CD14-positive monocyte (primary cell): ENCODE data around the gene TTC9B. TPM values are rescaled to one million over a fixed set of nuclear protein-coding genes. Genes with fewer than 3 reads are reported as not detected.

Experiments
- DNase-seq, 3 donors: peaks; one replicate each; pipeline ENCODE4 v3.0.0-alpha.2; 2011 to 2022
- H2AFZ ChIP-seq: 2 replicates; pipeline ENCODE4 v1.6.0; 2012; ENCODE audit warnings: mild to moderate bottlenecking, low read depth, low read length, inconsistent platforms; ENCODE audit not compliant: insufficient read depth, poor library complexity, severe bottlenecking
- H3K27ac ChIP-seq, 2 donors: 1 replicate in 1 of 2; 2 replicates in 1 of 2; pipeline ENCODE4 v1.5.1; 2012 to 2013; ENCODE audit warnings: low read length in 2 of 2, control low read depth in 1 of 2, inconsistent platforms in 1 of 2, low read depth in 1 of 2, mild to moderate bottlenecking in 1 of 2
- H3K27me3 ChIP-seq, 2 donors: one replicate each; pipeline versions ENCODE4 v1.6.0 to v1.6.1; 2011 to 2013; ENCODE audit warnings: low read length in 2 of 2; ENCODE audit not compliant: control insufficient read depth in 2 of 2, insufficient read depth in 2 of 2
- H3K36me3 ChIP-seq, 2 donors: replicated peaks in 1 of 2; 1 replicate in 1 of 2; 2 replicates in 1 of 2; pipeline versions ENCODE4 v1.5.1 to v1.6.1; 2012 to 2013; ENCODE audit warnings: low read length in 2 of 2, control low read depth in 1 of 2, inconsistent platforms in 1 of 2, mild to moderate bottlenecking in 1 of 2; ENCODE audit not compliant: insufficient read depth in 2 of 2, control insufficient read depth in 1 of 2
- H3K4me1 ChIP-seq, 2 donors: 1 replicate in 1 of 2; 2 replicates in 1 of 2; pipeline versions ENCODE4 v1.5.1 to v1.6.1; 2012 to 2013; ENCODE audit warnings: low read length in 2 of 2, control low read depth in 1 of 2, inconsistent platforms in 1 of 2, mild to moderate bottlenecking in 1 of 2, moderate library complexity in 1 of 2; ENCODE audit not compliant: insufficient read depth in 2 of 2, control insufficient read depth in 1 of 2
- H3K4me2 ChIP-seq: replicated peaks from 2 replicates; pipeline ENCODE3; 2012; ENCODE audit warnings: low read length, moderate library complexity, mild to moderate bottlenecking; ENCODE audit not compliant: poor library complexity, severe bottlenecking; ENCODE audit errors: extremely low read depth
- H3K4me3 ChIP-seq, 3 experiments: fragments of 200-600 bp in 1 of 3; sonication (generic) in 1 of 3; replicated peaks in 1 of 3; 1 replicate in 2 of 3; 2 replicates in 1 of 3; pipeline ENCODE4 v1.5.1; 2011 to 2013; ENCODE audit warnings: low read length in 3 of 3, mild to moderate bottlenecking in 3 of 3, control low read depth in 2 of 3, low read depth in 2 of 3, inconsistent platforms in 1 of 3, moderate library complexity in 1 of 3
- H3K79me2 ChIP-seq: 2 replicates; pipeline ENCODE4 v1.6.0; 2012; ENCODE audit warnings: mild to moderate bottlenecking, control low read depth, inconsistent platforms, low read length, moderate library complexity; ENCODE audit not compliant: insufficient read depth
- H3K9ac ChIP-seq: 2 replicates; pipeline ENCODE4 v1.6.0; 2017; ENCODE audit warnings: low read length, mild to moderate bottlenecking; ENCODE audit not compliant: insufficient read depth, poor library complexity, severe bottlenecking
- H3K9me3 ChIP-seq, 2 donors: replicated peaks in 1 of 2; 1 replicate in 1 of 2; 2 replicates in 1 of 2; pipeline versions ENCODE4 v1.5.1 to v1.6.1; 2012 to 2013; ENCODE audit warnings: low read length in 2 of 2, control low read depth in 1 of 2; ENCODE audit not compliant: control insufficient read depth in 1 of 2, insufficient read depth in 1 of 2
- H4K20me1 ChIP-seq: 2 replicates; pipeline ENCODE4 v1.6.0; 2012; ENCODE audit warnings: mild to moderate bottlenecking, low read length, control low read depth, moderate library complexity; ENCODE audit not compliant: insufficient read depth
- H3K27ac Mint-ChIP-seq, 7 donors: one replicate each; pipeline ENCODE4 v1.8.0; 2020; ENCODE audit warnings: mild to moderate bottlenecking in 7 of 7, mixed read lengths in 7 of 7, moderate library complexity in 6 of 7, inconsistent platforms in 2 of 7
- H3K27me3 Mint-ChIP-seq, 3 donors: one replicate each; pipeline ENCODE4 v1.8.0; 2021 to 2022; ENCODE audit warnings: low read depth in 3 of 3, mild to moderate bottlenecking in 3 of 3, mixed read lengths in 3 of 3, moderate library complexity in 3 of 3, inconsistent platforms in 1 of 3
- H3K36me3 Mint-ChIP-seq, 2 donors: one replicate each; pipeline ENCODE4 v1.8.0; 2020; ENCODE audit warnings: mixed read lengths in 2 of 2, inconsistent platforms in 1 of 2, mild to moderate bottlenecking in 1 of 2
- H3K4me1 Mint-ChIP-seq: one replicate; pipeline ENCODE4 v1.8.0; 2020; ENCODE audit warnings: mild to moderate bottlenecking, mixed read lengths
- H3K4me3 Mint-ChIP-seq, 2 donors: one replicate each; pipeline ENCODE4 v1.8.0; 2020; ENCODE audit warnings: mild to moderate bottlenecking in 2 of 2, mixed read lengths in 2 of 2, moderate library complexity in 1 of 2
- H3K9me3 Mint-ChIP-seq, 7 donors: one replicate each; pipeline ENCODE4 v1.8.0; 2020 to 2022; ENCODE audit warnings: mixed read lengths in 7 of 7, mild to moderate bottlenecking in 6 of 7, moderate library complexity in 6 of 7, inconsistent platforms in 2 of 7
- CTCF ChIP-seq: fragments of 200-600 bp; IDR thresholded peaks from one replicate; pipeline ENCODE4 v1.8.0; 2022; ENCODE audit warnings: antibody characterized with exemption, mild to moderate bottlenecking
- WGBS: methylation state at CpG from one replicate; pipeline ENCODE4 v1.1.5; 2013; ENCODE audit warnings: missing lambda C conversion rate; ENCODE audit not compliant: insufficient coverage; 5-methylcytosine and 5-hydroxymethylcytosine counted together
- intact Hi-C, 2 donors: fragments of 100-400 bp; cut with micrococcal nuclease; formaldehyde crosslinking; loops; one replicate each; pipeline versions ENCODE4 v1.15.0 to v1.15.1; 2023
- polyA plus RNA-seq, 3 donors: library from polyadenylated mRNA; depleted of rRNA in 1 of 3; unstranded in 2 of 3; stranded (reverse) in 1 of 3; fragments of 300-500 nt in 2 of 3; fragments of >200 nt in 1 of 3; fragmentation: Illumina TruSeq in 2 of 3; gene quantifications; 1 replicate in 2 of 3; 2 replicates in 1 of 3; pipeline ENCODE4 v1.2.3, GENCODE V29; 2012 to 2021

The TTC9B gene
- polyA plus RNA-seq, 3 donors: not detected

- no peaks in the 10 kb centered on the region for H3K79me2 ChIP-seq
- no peaks in the 10 kb centered on the region for H3K4me1 ChIP-seq
- intact Hi-C loops: no loop called here
- H3K4me1 Mint-ChIP-seq: no peaks in the 10 kb centered on the region
- no peak overlapping the region for H3K4me3 ChIP-seq
- peak overlapping the region in 1 of 7 donors; percentile 2 for H3K27ac Mint-ChIP-seq
- no peaks in the 10 kb centered on the region for H3K9me3 ChIP-seq
- H3K27ac ChIP-seq: no peak overlapping the region
- H2AFZ ChIP-seq: no peak overlapping the region
- H3K9me3 Mint-ChIP-seq: peaks cover 0 to 6% (median 2%) of the 10 kb centered on the region in 7 donors
- no peak overlapping the region for H3K9ac ChIP-seq
- WGBS: no CpG with 5 or more reads among the region's 5 CpGs
- no peaks in the 10 kb centered on the region for H3K27me3 ChIP-seq
- no peak overlapping the region for H3K4me3 Mint-ChIP-seq
- H4K20me1 ChIP-seq: no peaks in the 10 kb centered on the region
- no peaks in the 10 kb centered on the region for H3K36me3 Mint-ChIP-seq
- no peaks in the 10 kb centered on the region for H3K36me3 ChIP-seq
- peaks cover 10 to 22% (median 16%) of the 10 kb centered on the region in 3 donors for H3K27me3 Mint-ChIP-seq
- TF ChIP-seq CTCF: no peak
- H3K4me2 ChIP-seq: no peak overlapping the region
- no peak for DNase-seq
Measured at GRCh38 chr19:40177286-40178070, 40.7 kb downstream of the TTC9B start.

DNA sequence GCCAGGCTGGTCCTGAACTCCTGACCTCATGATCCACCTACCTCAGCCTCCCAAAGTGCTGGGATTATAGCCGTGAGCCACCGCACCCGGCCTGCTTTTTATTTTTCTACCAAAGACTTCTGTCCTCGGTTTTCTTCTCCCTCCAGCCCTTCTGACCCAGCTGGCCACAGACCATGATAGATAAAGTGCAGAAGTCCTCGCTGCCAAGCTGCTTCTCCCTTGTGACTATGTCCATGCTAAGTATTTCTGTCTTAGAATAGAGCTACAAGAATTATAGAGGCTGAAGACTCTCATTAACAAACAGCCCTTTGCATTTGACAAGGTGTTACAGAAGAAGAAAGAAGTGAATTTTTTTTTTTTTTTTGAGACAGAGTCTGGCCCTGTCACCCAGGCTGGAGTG is 42.4 kb downstream of the TTC9B start:
- Mint-ChIP-seq H3K27me3 (peaks cover 10 to 19% (median 16%) of the 10 kb centered on the region in 3 donors), H3K36me3 (no peaks in the 10 kb centered on the region), H3K4me1 (no peaks in the 10 kb centered on the region), H3K9me3 (peaks cover 0 to 6% (median 3%) of the 10 kb centered on the region in 7 donors), H3K4me3 (no peak overlapping the region), H3K27ac (no peak overlapping the region)
- intact Hi-C loops: no loop called here
- no peak for TF ChIP-seq CTCF
- Histone ChIP-seq H3K79me2 (no peaks in the 10 kb centered on the region), H3K4me1 (no peaks in the 10 kb centered on the region), H3K4me2 (no peak overlapping the region), H3K36me3 (no peaks in the 10 kb centered on the region), H2AFZ (no peak overlapping the region), H3K27ac (no peak overlapping the region), H3K9me3 (no peaks in the 10 kb centered on the region), H3K9ac (no peak overlapping the region), H4K20me1 (no peaks in the 10 kb centered on the region), H3K4me3 (no peak overlapping the region), H3K27me3 (no peaks in the 10 kb centered on the region)
- no peak for DNase-seq
- WGBS: 88% methylated on average over 3 of the region's 5 CpGs
